HTR-8/SVneo (cell line): ENCODE results near the gene DDAH2.

Experiments
- DNase-seq: peaks from one replicate; pipeline ENCODE4 v3.0.0; 2011; ENCODE audit warnings: low spot score, mixed read lengths; ENCODE audit not compliant: insufficient read length
- FAIRE-seq: peaks from 2 replicates; lab custom pipeline; 2011; peaks lifted over from hg19 to GRCh38; lab: Jason Lieb, UNC

The DDAH2 gene, protein sequence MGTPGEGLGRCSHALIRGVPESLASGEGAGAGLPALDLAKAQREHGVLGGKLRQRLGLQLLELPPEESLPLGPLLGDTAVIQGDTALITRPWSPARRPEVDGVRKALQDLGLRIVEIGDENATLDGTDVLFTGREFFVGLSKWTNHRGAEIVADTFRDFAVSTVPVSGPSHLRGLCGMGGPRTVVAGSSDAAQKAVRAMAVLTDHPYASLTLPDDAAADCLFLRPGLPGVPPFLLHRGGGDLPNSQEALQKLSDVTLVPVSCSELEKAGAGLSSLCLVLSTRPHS

GRCh38 chr6:31728767-31729514 is at the start of gene DDAH2:
DDAH2 (minus strand) TSS chr6:31729299; CDS start chr6:31729161, 138 bp downstream.
- no peak for DNase-seq
- FAIRE-seq, result no peak

DNA sequence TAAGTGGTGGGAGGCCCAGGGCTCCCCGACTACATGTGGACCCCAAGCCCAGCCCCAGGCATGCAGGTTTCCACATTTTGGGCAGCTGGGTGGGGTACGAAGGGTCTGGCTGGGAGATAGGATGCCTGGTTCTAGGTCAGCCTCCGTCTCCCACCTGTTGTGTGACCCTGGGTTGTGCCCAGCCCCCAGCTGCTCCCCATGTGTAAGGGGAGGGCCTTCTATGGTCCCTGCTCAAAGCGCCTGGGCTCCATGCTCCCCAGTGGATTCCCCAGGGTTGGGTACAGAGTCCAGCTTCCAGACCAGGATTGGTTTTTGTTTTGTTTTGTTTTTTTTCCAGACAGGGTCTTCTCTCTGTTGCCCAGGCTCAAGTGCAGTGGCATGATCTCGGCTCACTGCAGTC is 49.1 kb upstream of the DDAH2 start:
- FAIRE-seq, result no peak

DNA sequence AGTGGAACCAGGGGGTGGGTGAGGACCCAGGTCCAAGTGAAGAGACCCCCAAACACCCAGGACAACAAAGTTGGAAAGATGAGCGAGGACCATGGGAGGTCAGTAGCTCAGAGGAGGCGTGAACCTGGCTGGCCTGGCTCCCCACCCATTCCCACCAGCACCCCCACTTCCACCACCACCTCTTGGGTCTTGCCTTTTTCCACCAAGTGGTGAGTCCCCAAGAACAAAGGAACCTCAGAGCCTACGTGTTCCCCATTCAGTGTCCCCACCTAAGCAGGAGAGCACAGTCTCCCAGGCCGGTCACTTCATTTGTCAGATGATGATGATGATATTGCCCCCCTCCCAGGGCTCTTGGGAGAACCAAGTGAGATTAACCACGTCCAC is 48.6 kb upstream of the DDAH2 start:
- FAIRE-seq, result no peak
- no peak for DNase-seq

More for the DNA sequence above, 49.1 kb upstream of the DDAH2 start:
- DNase-seq, result no peak

DNA sequence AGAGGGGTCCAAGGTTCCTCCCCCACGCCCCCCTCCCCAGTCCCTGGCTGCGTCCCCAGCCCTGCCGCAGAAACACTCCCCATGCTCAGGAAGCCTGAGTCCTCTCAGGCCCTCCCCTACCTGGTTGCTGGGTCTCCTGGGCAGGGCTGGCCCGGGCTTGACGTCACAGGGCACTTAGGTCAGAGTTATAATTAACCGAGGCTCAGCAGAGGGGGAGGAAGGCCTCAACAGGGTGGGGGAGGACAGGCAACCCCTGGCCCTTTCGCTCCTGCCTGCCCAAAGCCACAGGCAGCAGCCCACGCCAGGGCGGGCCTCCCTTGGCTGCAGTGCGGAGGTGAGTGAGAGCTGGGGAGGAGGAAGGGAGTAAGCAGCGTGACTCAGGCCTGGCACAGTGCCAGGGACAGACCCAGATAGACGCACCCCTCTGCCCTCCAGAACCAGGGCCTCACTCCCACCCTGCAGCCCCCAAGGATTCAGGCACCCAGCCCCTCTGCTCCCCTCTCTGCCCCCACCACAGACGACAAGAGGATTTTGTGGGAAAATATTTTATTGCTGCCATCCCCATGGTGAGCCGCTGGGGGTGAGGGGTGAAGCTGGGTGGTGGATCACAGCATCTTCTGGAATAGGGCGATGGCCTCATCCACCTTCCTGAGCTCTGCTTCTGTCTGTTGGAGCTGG is 48.0 kb upstream of the DDAH2 start, which contains the start of gene VWA7:
VWA7 (minus strand) TSS at position 340 of the 678 bp plus-strand sequence. CDS start 549 bp downstream, outside the sequence.
- FAIRE-seq, result peak; percentile 94
- DNase-seq, result peak; percentile 85

- FAIRE-seq (no peak), DNase-seq (no peak)
Observed at GRCh38 chr6:31776485-31776988, 47.4 kb upstream of the DDAH2 start.

GRCh38 chr6:31775633-31776484 is 46.8 kb upstream of the DDAH2 start:
- FAIRE-seq (no peak), DNase-seq (no peak)

DNA sequence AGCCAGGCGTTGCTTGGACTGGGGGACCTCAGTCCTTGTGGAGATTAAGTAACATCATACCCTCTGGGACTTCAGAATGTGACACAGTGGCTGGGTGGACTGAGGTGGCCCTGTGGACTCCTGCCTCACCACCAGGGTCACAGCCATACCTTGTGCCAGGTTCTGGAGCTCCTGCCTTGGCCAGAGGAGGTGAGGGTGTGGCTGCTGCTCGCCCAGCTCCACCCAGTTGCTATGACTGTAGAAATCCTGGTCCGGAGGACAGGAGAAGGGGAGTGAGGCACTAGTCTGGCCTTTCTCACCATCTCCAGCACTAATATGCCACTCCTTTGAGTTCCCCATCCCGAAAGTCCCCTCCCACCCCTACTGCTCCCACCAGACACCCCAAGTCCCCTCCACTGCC is 46.1 kb upstream of the DDAH2 start:
- no peak for FAIRE-seq

GRCh38 chr6:31771992-31772358 is 42.9 kb upstream of the DDAH2 start:
- no peak for FAIRE-seq
- no peak for DNase-seq

More for the DNA sequence above, 46.1 kb upstream of the DDAH2 start:
- DNase-seq, result no peak

- FAIRE-seq (no peak), DNase-seq (no peak)
Observed at GRCh38 chr6:31770860-31771259, 41.8 kb upstream of the DDAH2 start.

- FAIRE-seq, result peak; percentile 55
Observed at GRCh38 chr6:31769684-31770371, 40.7 kb upstream of the DDAH2 start.

DNA sequence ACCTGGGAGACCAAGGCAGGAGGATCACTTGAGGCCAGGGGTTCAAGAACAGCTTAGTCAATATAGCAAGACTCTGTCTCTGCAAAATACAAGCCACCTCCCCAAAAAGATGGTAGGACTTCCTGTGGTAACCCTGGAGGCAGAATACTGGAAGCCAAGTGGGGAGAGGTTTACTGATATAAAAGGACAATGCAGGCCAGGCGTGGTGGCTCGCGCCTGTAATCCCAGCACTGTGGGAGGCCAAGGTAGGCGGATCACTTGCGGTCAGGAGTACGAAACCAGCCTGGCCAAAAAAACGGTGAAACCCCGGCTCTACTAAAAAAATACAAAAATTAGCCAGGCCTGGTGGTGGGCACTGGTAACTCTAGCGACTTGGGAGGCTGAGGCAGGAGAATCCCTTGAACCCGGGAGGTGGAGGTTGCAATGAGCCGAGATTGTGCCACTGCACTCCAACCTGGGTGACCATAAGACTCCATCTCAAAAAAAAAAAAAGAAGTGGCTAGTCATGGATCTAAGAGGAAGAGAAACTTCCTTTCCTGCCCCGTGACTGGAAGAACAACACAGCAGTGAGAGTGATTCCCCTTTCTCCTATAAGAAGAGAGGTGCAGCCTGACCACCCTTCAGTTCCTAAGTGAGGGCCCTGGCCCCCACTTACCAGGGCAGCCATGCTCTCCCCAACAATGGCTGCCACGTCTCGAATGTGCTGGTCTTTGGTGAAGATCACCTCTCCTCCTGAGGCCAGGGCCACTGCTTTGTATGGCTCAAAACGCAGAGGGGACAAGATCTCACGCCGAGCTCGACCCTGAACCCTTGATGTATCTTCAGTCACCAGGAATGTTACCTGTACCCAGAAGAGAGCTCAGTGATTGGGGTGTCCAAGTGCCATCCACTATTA is 39.5 kb upstream of the DDAH2 start:
- FAIRE-seq (no peak), DNase-seq (no peak)

More at GRCh38 chr6:31769684-31770371, 40.7 kb upstream of the DDAH2 start:
- peak; percentile 89 for DNase-seq

GRCh38 chr6:31767096-31767645 is 38.1 kb upstream of the DDAH2 start:
- FAIRE-seq, result no peak
- no peak for DNase-seq

DNA sequence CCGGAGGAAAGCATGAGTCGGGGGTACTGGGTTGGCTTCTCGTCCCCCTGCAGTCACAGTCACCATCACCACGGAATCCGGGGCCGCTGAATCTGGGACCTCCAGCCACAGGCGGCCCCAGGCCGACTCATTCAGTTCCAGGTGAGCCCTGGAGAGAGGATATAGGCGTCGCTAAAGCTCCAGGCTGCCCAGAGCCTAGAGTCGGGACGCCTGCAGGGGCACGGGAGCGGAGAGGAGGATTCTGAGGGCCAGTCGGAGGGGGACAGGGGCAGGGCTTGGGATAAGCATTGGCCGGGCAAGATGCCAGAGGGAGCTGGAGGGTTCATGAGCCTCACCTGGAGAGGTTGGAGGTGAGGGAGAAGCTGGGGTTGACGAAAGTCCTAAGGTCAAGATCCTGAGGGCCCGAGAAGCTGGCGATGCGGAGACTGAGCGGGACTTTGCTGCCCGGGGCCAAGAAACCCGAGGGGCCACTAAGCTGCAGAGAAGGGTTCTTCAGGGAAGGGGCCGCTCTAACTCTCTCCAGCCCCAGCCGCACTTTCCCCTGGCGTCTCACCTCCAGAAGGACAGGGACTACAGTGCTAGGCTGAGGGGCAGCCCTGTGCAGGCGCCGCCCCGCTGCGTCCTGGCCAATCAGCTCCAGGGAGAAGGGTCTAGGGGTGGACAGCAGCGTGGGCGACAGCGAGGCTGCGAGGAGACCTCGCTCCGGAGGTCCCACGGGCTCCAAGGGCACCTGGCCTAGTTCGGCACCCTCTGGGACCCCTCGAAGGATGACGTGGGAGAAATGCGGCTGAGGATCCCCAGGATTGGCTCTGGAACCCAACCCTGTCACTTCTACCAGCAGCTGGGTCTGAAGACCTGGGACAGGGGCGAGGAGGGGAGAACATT is 37.1 kb upstream of the DDAH2 start:
- FAIRE-seq, result no peak

GRCh38 chr6:31765559-31765909 is 36.4 kb upstream of the DDAH2 start:
- FAIRE-seq (no peak), DNase-seq (no peak)

More for the DNA sequence above, 37.1 kb upstream of the DDAH2 start:
- DNase-seq, result no peak

GRCh38 chr6:31764198-31764597 is 35.1 kb upstream of the DDAH2 start:
- DNase-seq (no peak), FAIRE-seq (no peak)

- peak; percentile 32 for DNase-seq
- FAIRE-seq, result peak; percentile 48
Observed at GRCh38 chr6:31763619-31763940, 34.5 kb upstream of the DDAH2 start.

GRCh38 chr6:31762878-31763618 is 33.9 kb upstream of the DDAH2 start:
- no peak for DNase-seq
- FAIRE-seq, result no peak
